Calu3 (cell line): ENCODE measurements around the gene ATG7. TPM values are rescaled to one million over a fixed set of nuclear protein-coding genes. Genes with fewer than 3 reads are reported as not detected.

Experiments used
- BruUV-seq: library from RNA; stranded (reverse); fragments of 400-500 nt; replicated peaks from 2 replicates; lab custom pipeline; 2021; lab: Mats Ljungman, UMichigan
- CTCF ChIA-PET: fragments of 300-600 bp; sonication (Branson Sonifier 250); formaldehyde crosslinking; loops from one replicate; lab custom pipeline; 2022; ENCODE audit warnings: antibody characterized with exemption; lab: Charles Lee
- DNase-seq: peaks from one replicate; pipeline ENCODE4 v3.0.0; 2022
- H3K27ac Mint-ChIP-seq: one replicate; pipeline ENCODE4 v1.8.0; 2022; ENCODE audit warnings: mixed read lengths; ENCODE audit not compliant: unreplicated experiment
- H3K27me3 Mint-ChIP-seq: one replicate; pipeline ENCODE4 v1.8.0; 2022; ENCODE audit warnings: mixed read lengths; ENCODE audit not compliant: unreplicated experiment
- H3K36me3 Mint-ChIP-seq: one replicate; pipeline ENCODE4 v1.8.0; 2022; ENCODE audit warnings: mild to moderate bottlenecking, moderate library complexity, mixed read lengths; ENCODE audit not compliant: insufficient read depth, unreplicated experiment
- H3K4me1 Mint-ChIP-seq: one replicate; pipeline ENCODE4 v1.8.0; 2022; ENCODE audit warnings: mild to moderate bottlenecking, low read depth, mixed read lengths; ENCODE audit not compliant: unreplicated experiment
- H3K4me3 Mint-ChIP-seq: one replicate; pipeline ENCODE4 v1.8.0; 2022; ENCODE audit warnings: mild to moderate bottlenecking, low read depth, moderate library complexity, mixed read lengths; ENCODE audit not compliant: unreplicated experiment
- H3K9me3 Mint-ChIP-seq: one replicate; pipeline ENCODE4 v1.8.0; 2022; ENCODE audit warnings: low read depth, mixed read lengths; ENCODE audit not compliant: unreplicated experiment
- intact Hi-C: fragments of 100-400 bp; cut with micrococcal nuclease; formaldehyde crosslinking; loops from one replicate; pipeline ENCODE4 v1.10.0; 2022; ENCODE audit not compliant: unreplicated experiment
- total RNA-seq: library from RNA; stranded (reverse); gene quantifications from 2 replicates; pipeline ENCODE4 v1.2.3, GENCODE V29; 2022
- TF ChIP-seq, protein P1 (sequence below): fragments of 200-600 bp; IDR thresholded peaks from one replicate; pipeline ENCODE4 v1.8.0; 2022; ENCODE audit warnings: antibody characterized with exemption; ENCODE audit not compliant: unreplicated experiment

The ATG7 gene
- total RNA-seq, 1 experiment from 2014 or later, result 37.3 TPM

DNA sequence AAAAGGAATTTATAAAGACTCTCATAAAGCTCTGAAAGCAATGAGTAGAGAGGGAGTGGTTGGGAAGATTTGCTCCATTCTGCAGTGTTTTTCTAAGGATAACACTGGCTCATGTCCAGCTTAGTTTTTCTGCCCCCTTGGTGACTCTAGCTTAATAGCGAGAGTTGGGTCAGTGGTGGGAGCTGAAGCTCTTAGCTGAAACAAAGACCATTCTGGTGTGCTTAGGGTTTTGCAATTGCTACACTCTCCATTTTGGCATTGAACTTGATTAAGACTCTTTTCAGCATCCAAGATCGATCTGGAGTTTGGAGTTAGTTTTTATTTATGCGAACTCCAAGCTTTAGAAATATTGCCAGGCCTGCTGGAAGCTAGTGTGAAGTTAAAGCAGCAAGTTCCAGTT lies 98.0 kb downstream of the ATG7 start:
- BruUV-seq, result no TSS peak
- Mint-ChIP-seq H3K4me3 (no peak overlapping the region), H3K36me3 (no peaks in the 10 kb centered on the region), H3K27ac (no peak overlapping the region), H3K4me1 (no peaks in the 10 kb centered on the region), H3K27me3 (no peaks in the 10 kb centered on the region), H3K9me3 (no peaks in the 10 kb centered on the region)
- CTCF ChIA-PET, result no interaction called here
- no peak for DNase-seq
- intact Hi-C loops, result no loop called here
- TF ChIP-seq, protein P1, sequence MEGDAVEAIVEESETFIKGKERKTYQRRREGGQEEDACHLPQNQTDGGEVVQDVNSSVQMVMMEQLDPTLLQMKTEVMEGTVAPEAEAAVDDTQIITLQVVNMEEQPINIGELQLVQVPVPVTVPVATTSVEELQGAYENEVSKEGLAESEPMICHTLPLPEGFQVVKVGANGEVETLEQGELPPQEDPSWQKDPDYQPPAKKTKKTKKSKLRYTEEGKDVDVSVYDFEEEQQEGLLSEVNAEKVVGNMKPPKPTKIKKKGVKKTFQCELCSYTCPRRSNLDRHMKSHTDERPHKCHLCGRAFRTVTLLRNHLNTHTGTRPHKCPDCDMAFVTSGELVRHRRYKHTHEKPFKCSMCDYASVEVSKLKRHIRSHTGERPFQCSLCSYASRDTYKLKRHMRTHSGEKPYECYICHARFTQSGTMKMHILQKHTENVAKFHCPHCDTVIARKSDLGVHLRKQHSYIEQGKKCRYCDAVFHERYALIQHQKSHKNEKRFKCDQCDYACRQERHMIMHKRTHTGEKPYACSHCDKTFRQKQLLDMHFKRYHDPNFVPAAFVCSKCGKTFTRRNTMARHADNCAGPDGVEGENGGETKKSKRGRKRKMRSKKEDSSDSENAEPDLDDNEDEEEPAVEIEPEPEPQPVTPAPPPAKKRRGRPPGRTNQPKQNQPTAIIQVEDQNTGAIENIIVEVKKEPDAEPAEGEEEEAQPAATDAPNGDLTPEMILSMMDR, result no peak

DNA sequence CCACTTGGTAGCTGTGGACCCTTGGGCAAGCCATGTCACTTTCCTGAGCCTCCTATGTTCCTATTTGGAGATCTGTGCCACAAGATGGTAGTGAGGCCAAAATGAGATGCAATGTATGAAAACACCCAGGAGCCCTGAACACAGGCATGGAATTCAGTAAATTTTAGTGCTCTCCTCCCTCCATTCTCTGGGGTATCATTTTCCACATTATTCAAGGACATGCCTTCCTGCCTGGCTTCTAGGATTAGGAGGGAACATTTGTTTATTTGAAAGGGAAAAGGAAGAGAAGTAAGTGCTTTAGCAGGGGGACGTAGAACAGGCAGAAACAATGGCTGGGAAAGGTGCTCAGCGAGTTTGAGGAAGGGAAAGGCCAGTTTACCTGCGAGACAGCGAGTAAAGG lies 98.8 kb downstream of the ATG7 start:
- DNase-seq, result no peak
- intact Hi-C loops, result no loop called here
- Mint-ChIP-seq H3K4me1 (no peaks in the 10 kb centered on the region), H3K27me3 (no peaks in the 10 kb centered on the region), H3K4me3 (no peak overlapping the region), H3K36me3 (no peaks in the 10 kb centered on the region), H3K27ac (no peak overlapping the region), H3K9me3 (no peaks in the 10 kb centered on the region)
- CTCF ChIA-PET, result no interaction called here
- TF ChIP-seq, protein P1, result no peak
- BruUV-seq, result no TSS peak

DNA sequence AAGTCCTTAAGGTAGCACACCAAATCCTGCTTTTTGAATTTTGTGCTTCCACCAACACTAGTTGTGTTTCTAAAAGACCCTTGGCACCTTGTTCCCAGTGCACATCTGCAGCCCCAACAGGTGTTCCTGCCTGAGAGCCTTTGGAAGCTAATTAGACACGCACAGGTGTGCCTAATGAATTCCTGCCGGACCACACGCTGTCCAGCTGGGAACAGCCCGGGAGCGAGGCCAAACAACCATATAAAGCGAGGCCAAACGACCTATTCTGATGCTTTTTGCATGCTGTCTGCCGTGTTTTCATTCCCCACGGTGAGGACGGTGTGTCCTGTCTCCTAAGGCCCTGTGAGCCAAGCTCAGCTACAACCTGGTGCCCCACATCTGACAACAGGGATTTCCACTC lies 99.5 kb downstream of the ATG7 start:
- Mint-ChIP-seq H3K4me3 (no peak overlapping the region), H3K9me3 (no peaks in the 10 kb centered on the region), H3K36me3 (no peaks in the 10 kb centered on the region), H3K27ac (no peak overlapping the region), H3K4me1 (no peaks in the 10 kb centered on the region), H3K27me3 (no peaks in the 10 kb centered on the region)
- intact Hi-C loops, result no loop called here
- CTCF ChIA-PET, result no interaction called here
- DNase-seq, result no peak
- no TSS peak for BruUV-seq
- TF ChIP-seq, protein P1, result no peak

DNA sequence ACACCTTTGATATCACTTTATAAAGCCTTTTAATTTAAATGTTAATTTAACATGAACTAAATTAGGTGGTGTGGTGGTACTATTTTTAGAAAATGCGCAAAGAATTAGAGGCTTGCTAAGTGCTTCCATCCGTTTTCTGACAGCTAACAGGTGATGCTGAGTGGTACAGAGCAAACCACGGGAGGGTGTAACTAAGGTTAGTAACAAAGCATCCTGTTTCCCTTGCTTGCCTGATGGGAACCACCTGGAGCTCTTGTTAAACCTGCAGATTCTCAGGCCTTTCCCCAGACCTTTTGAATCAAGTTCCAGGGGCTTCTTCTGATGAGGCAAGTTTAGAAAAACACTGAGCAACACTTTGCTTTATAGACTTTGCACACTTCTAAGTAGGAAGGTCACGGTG lies 101.0 kb downstream of the ATG7 start:
- Mint-ChIP-seq H3K27ac (no peak overlapping the region), H3K4me1 (no peaks in the 10 kb centered on the region), H3K9me3 (no peaks in the 10 kb centered on the region), H3K27me3 (no peaks in the 10 kb centered on the region), H3K4me3 (no peak overlapping the region), H3K36me3 (no peaks in the 10 kb centered on the region)
- CTCF ChIA-PET, result no interaction called here
- intact Hi-C loops, result no loop called here
- TF ChIP-seq, protein P1, result no peak
- no peak for DNase-seq
- no TSS peak for BruUV-seq

DNA sequence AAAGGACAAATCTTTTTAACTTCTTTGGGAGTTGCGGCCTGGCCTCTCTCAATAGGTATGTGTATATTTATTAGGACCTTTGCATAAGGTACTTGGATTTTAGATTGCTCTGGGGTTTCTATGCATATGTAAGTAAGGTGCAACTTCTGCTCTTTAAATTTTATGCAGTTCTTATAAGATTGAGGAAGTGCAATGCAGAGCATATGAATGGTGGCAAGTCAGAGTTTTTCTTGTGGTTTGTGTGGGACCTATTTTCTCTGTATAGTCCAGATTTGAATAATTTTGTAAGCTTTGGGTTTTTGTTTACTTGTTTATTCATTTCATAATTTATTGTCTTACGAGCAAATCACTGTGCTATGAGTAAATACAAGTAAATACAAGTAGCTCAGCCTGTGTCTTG lies 101.5 kb downstream of the ATG7 start:
- Mint-ChIP-seq H3K36me3 (no peaks in the 10 kb centered on the region), H3K4me1 (no peaks in the 10 kb centered on the region), H3K27ac (no peak overlapping the region), H3K9me3 (no peaks in the 10 kb centered on the region), H3K27me3 (no peaks in the 10 kb centered on the region), H3K4me3 (no peak overlapping the region)
- TF ChIP-seq, protein P1, result no peak
- CTCF ChIA-PET, result no interaction called here
- no TSS peak for BruUV-seq
- no peak for DNase-seq
- intact Hi-C loops, result no loop called here
